Activated CD4-positive, alpha-beta T cell treated with anti-CD3 and anti-CD28 coated beads for 4 hours (primary cell): ENCODE data around the gene DHRS13.
"Not testable (repeated sequence)": the region's sequence is repeated elsewhere in the genome, so short reads cannot be mapped to it uniquely, and the experiment has no call there.

Experiments
- DNase-seq, 2 donors: peaks; one replicate each; pipeline ENCODE4 v3.0.0-alpha.2; 2020

The DHRS13 gene

DNA sequence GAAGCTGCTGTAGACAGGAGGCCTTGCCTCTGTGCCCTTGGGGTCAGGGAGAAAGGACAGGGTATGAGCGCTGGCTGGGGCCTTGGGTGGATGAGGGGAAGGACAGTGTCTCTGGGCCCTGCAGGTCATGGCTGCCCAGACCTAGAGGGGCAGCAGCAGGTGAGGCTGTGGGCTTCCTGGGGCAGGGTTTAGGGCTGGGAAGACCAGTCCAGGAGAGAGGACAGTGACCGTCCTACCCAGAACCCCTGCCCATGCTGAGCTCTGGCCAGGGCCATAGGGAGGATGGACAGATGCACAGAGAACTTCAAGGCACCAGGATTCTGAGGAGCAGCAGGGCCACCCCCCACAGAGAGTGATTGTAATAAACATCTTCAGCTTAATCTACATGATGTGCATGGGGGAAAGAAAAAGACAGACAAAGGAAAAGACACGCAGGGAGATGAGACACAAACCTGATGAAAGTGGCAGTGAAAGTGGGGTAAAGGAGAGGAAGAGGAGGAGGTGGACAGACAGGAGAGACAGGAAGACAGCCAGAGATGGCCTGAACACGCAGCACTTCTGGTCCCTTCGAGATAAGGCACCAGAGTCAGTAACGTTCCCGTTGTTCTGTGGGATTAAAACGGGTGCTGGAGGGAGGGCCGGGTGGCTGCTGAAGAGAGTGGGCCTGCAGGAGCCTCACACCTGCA is 22.9 kb downstream of the DHRS13 start:
- no peak for DNase-seq

DNA sequence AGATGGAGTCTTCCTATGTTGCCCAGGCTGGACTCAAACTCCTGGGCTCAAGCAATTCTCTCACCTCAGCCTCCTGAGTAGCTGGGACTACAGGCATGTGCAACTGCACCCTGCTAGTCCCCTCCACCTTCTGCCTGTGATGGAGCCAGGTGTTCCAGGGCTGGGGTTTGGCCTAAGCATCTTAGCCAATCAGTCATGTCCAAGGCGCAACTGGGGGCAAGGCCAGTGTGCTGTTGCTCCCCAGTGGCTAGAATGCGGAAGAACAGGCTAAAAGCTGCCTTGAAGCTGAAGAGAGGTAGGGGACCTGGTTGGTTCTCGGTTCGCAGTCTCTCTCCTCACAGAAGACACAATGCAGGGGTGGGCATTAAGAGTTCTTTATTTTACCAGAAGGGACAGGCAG is 23.9 kb downstream of the DHRS13 start:
- no peak for DNase-seq

DNA sequence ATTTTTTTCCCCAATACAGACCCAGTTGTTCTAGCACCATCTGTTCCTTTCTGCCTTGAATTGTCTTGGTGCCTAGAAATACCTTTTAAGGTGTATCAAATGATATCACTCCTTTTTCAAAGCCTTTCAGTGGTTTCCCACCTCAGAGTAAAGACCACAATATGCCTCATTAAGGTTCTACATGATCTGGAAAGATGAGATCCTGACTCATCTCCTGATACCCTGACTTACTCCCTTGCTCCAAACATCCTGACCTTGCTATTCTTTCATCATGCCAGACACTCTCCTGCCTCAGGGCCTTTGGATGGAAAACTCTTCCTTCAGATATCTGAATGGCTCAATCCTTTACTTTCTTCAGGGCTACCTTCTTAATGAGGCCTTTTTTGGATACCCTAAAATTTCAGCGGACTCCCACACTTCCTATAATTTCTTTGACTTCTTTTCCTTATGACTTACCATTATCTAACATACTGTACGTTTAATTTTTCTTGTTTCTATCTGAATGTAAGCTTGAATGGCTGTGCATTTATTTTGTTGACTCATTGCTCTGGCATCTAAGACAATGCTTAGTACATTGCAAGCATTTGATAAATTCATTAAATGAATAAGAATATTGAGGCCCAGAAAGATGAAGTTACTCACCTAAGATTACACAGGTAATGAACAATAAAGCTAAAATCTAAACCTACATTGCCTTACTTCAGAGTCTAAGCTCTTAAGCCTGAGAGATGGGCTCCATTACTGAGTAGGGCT is 24.5 kb downstream of the DHRS13 start:
- DNase-seq = no peak

DNA sequence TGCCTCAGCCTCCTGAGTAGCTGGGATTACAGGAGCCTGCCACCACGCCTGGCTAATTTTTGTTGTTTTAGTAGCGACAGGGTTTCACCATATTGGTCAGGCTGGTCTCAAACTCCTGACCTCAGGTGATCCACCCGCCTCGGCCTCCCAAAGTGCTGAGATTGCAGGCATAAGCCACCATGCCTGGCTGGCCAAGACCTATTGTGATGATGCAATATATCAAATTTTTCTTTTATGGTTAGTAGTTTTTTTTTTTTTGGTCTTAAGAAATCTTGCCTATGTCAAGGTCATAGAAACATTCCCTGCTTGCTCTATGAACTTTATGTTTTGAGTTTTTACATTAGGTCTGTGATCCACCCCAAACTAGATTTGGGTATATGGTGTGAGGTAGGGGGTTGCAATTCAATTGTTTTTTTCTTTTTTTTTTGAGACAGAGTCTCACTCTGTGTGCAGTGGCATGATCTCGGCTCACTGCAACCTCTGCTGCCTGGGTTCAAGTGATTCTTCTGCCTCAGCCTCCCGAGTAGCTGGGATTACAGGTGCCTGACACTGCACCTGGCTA is 25.6 kb downstream of the DHRS13 start:
- not testable (repeated sequence) for DNase-seq

DNA sequence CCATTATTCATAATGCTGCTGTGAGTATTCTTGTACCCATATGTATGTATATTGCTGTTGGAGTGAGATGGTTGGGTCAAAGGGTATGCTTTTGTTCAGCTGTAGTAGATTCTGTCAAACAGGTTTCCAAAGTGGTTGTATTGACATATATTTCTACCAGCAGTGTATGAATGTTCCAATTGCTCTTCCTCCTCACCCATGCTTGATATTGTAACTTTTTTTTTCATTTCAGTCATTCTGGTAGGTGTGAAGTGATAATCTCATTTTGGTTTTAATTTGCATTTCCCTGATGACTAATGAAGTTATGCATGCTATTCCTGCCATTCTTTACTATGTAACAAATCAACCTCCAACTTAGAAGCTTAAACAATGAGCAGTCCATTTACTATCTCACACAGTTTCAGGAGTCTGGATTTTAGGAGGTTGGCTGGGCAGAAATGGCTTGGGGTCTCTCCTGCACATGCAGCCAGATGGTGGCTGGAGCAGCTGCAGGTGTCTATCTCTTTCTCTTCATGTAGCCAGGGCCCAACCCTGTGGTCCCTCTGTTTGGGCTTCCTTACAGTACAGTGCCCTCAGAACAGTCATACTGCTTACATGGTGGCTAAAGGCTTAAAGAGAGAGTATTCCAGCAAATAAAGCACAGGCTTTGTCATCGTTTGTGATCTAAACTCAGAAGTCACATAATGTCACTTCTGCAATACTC is 26.9 kb downstream of the DHRS13 start:
- DNase-seq = no peak

DNA sequence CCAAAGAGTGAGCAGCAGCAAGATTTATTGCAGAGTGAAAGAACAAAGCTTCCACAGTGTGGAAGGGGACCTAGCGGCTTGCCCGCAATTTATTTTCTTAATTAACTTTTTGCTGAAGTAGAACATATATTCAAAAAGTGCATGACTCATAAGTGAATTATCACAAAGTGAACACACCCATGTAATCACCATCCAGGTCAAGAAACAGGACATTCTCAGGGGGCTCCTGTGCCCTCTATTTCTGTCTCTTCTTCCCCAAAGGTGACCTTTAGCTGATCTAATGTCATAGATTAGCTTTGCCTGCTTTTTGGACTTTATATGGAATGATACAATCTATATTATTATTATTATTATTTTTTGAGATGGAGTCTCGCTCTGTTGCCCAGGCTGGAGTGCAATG is 28.1 kb downstream of the DHRS13 start:
- DNase-seq = no peak

DNA sequence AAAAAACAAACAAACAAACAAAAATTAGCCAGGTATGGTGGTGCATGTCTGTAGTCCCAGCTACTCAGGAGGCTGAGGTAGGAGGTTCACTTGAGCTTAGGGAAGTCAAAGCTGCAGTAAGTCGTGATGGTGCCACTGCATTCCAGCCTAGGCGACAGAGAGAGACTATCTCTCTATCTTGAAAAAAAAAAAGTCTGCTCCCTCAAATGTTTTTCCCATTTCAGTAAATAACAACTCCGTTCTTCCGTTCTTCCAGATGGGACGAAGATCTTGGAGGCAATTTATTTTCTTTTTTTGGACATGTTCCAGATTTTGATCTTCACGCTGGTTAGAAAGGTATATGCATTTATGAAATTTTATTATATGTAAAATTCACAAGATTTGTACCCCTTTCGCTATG is 29.0 kb downstream of the DHRS13 start:
- no peak for DNase-seq

DNA sequence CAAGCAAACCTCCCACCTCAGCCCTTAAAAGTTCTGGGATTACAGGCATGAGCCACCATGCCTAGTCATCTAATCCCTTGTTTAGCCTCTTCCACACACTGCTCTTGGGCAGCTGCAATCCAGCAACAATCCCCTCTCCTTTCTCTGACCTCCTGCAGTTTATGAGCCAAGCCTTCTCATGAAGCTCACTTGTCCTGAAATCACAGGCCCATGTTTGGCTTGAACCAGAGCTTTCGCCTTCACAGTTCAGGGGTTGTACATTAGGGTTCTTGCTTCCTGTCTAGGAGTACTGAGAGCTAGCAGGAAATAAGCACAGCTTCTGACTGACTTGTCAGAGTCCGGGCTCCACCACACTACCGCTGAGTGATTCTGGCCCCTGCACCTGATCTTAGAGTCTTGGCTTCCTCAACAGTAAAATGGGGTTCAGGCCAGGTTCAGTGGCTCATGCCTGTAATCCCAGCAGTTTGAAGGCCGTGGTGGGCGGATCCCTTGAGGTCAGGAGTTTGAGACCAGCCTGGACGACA is 31.8 kb downstream of the DHRS13 start:
- DNase-seq = peak; percentile 8 to 12

DNA sequence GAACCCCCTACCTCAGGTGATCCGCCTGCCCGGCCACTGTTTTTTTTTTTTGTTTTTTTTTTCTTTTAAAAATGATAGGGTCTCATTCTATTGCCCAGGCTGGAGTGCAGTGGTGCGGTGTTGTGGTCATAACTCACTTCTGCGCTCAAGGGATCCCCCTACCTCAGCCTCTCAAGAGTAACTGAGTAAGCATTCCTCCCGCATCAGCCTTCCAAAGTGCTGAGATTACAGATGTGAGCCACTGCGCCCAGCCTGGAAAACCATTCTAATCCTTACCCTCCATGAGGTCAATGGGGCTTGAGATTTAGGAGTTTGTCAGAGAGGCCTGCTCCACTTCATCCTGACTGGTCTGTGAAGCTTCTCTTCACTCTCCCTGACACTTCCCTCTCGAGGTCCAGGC is 35.6 kb downstream of the DHRS13 start:
- DNase-seq = no peak

DNA sequence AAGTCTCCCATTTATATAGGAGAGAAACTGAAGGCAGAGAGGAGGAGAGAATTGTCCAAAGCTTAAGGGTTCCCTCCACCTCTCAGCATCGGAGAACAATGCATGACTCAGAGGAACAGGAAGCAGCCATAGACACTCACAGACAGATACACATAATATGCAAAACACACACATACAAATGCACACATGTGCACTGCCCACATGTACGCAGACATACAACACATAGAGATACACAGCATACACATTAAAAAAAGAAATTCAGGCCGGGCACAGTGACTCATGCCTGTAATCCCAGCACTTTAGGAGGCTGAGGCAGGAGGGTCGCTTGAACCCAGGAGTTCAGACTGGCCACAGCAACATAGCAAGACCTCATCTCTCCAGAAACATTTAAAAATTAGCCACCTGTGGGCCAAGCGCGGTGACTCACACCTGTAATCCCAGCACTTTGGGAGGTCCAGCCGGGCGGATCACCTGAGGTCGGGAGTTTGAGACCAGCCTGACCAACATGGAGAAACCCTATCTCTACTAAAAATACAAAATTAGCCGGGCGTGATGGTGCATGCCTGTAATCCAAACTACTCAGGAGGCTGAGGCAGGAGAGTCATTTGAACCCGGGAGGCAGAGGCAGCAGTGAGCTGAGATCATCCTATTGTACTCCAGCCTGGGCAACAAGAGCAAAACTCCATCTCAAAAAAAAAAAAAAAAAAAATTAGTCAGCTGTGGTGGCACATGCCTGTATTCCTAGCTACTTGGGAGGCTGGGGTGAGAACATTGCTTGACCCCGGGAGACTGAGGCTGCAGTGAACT is 36.7 kb downstream of the DHRS13 start:
- DNase-seq = no peak

DNA sequence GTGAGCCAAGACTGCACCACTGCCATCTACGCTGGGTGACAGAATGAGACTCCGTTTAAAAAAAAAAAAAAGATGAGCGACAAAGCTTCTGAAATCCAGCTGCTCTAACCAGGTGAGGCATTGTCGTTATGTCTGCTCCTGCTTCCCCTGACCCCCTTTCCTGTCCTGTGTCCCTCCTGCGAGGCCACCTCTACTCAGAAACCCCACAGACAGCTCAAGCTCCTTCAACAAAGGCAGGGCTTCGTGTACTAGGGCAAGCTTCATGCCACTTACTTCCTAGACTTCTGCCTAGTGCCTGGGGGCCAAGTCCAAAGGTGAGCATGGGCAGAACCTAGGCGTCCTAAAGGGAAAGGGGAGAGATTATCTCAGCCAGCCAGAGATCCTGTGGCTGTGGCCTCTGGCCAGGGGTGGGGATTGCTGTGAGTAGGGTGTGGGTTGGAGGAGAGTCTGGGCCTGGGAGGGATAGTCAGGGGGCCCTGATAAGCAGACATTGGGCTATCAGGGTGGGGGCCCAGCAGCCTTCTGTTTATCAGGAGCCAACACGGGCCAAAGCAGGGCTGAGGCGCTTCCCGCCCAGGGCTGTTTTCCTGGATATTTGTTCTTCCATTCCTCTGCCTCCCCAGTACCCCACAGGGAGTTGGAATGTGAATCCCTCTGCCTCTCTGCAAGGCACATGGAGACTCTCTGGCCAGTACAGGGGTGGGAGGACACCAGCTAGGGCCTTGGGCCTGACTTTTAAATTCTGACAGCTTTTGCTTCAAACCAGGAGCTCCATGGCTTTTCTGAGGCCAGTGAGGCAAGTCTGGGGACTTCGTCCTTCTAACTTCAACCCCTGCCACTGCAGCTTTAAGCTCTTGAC is 37.7 kb downstream of the DHRS13 start:
- no peak for DNase-seq

DNA sequence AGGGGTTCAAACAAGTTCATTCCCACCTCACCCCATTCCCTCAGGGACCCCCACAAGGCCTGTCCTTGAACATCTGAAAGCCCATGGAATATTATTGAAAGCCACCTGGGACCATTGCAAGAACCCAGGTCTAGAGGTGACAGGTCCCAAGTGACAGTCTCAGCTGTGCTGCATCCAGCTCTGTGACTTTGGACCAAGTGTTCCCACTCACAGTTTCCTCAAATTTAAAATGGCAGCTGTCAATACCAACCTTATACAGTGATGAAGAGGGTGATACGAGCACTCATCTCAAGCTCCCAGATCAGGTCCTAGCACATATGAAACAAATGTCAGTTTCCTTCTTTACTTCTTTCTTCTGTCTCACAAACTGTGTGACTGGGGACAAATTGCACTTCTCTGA is 38.9 kb downstream of the DHRS13 start:
- DNase-seq = no peak

DNA sequence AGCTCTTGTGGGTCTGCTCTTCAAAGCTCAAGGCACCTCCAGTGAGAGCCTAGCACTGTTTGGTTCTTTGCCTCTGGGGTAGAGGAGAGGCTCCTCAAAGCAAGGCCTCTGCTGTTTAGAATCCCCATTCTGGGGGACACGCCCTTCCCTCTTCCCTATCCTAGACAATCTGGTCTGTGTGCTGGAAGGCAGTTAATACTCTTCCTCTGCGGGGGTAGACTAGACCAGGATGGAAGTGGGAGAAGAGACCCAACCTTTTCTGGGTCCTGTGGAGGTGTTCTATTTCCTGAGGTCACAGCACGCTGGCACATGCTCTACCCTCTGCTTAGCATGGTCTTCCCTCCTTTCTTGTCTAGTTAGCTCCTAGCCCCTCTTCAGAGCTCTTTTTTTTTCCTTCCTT is 40.3 kb downstream of the DHRS13 start:
- no peak for DNase-seq

DNA sequence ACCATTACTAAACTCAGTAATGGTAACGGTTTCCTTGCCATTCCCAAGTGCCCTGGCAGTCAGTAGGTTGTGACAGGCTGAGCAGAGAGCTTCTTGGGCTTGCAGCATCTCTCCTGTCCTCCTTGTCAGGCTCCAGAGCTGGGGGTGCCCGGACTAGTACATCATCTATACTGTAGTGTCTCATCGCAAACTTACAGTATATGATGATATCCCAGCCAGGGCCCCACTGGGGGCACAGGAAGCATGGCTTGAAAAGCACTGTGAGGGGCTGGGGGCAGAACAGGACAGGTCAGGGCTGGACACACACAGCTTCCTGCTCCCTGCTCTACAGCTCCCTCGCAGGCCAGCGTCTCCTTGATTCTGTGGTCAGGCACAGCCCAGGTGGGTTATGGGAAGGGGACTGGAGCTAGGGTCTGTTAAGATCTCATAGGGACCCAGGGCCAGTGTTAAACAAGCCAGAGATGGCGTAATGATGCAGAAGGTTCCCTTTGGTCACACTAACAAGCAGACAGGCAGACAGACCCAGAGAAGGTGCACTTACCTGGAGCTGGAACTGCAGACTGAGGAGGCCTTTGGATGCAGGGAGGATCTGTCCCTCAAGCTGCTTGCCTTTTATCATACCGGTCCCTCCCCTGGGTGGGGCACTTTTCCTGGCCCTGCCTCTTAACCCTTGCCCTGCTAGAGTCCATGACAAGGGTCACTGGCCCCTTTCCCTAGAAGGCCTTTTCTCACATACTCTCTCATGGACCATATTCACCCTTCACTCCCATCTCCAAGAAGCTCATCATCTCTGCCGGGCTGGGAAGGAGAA is 41.3 kb downstream of the DHRS13 start:
- DNase-seq = no peak

DNA sequence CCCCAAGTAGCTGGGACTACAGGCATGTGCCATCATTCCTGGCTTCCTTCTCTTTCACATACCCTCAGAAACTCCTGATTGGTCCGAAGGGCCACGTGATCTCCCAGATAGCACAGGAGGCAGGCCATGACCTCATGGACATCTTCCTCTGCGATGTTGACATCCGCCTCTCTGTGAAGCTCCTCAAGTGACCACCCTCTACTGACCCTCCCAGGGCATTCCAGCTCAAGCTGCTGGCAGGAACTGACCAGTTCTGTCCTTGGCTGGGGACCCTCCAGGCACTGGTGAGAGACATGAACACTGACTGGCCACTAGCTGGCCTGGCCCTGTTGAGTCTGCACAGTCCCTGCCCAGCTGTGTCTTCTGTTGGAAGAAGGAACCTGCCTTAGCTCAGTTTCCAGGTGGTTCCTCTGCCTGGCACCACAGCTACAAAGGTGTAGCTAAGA is 42.5 kb downstream of the DHRS13 start:
- no peak for DNase-seq

DNA sequence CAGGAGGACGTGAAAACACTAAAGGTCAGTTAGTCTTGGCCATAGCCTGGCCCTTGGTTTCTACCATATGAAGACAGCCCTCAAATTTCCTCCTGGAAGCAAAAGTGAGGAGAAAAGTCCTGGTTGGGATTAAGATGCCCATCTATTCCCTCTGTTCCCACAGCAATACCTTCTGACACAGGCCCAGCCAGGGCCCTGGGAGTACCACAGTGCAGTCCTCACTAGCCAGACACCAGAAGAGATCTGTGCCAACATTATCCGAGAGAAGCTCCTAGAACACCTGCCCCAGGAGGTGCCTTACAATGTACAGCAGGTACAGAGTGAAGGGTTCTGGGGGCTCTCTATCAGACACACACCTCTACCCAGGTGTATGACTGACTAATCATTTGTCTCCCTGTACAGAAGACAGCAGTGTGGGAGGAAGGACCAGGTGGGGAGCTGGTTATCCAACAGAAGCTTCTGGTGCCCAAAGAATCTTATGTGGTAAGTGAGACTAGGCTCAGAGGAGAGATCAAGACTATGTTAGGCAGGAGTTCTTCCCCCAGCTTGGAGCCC is 44.0 kb downstream of the DHRS13 start:
- DNase-seq = no peak

DNA sequence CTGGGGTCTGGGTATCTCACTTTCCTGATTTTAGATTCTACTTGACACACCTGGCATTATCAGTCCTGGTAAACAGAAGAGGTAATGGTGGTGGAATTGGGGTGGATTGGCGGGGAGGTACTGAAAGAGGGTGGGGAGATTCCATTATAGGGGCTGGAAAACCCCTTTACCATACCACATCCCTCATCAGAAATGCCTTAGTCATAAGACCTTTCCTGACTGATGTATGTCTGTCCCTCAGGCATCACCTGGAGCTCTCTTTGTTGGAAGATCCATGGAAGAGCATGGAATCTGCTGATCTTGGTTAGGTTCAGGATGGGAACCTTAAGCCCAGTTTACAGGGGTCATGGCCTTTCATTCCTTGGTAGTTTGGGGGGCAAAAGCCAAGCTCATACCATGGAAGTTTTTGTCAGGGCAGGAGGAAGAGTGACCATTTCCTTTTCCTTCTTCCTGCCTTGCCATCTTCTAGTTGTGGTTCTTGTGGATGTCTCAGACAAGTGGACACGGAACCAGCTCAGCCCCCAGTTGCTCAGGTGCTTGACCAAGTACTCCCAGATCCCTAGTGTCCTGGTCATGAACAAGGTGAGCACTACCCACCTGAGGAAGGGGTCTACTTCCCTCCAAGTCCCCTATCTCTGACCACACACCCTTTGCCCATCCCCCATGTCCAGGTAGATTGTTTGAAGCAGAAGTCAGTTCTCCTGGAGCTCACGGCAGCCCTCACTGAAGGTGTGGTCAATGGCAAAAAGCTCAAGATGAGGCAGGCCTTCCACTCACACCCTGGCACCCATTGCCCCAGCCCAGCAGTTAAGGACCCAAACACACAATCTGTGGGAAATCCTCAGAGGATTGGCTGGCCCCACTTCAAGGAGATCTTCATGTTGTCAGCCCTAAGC is 44.7 kb downstream of the DHRS13 start:
- no peak for DNase-seq

DNA sequence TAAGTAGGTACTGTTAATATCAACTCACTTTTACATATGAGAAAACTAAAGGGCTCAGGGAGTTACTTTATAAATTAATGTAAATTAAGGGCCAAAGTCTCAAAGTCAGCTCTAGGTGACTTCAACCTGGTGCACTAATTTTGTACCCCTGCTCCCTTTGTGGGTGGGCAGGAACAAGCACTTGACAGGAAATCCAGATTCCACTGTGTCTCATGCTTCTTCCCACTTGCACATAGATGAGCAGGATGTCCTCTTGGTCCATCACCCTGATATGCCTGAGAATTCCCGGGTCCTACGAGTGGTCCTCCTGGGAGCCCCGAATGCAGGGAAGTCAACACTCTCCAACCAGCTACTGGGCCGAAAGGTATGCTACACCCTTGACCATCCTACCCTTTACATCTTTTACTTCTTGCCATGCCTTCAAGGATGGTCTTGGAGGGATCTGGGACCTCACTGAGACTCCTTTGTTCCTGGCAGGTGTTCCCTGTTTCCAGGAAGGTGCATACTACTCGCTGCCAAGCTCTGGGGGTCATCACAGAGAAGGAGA is 46.8 kb downstream of the DHRS13 start:
- no peak for DNase-seq

DNA sequence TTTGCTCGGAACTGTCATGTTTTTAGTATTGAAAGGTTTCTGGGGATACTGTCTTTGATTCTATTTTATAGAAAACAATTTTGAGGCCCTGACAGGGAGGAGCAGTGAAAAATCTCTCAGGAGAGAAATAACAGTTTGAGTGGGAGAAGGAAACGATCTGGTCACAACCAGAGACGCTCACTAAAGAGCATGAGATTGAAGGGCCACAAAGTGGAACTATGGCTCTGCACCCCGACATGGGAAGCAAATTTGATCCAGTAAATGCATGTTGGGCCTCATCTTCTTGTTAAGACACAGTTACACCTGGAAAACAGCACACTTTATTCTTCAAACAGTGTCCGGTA is 47.6 kb downstream of the DHRS13 start:
- no peak for DNase-seq
